ENCODE measurements around the gene LRCH1.

The LRCH1 gene

DNA sequence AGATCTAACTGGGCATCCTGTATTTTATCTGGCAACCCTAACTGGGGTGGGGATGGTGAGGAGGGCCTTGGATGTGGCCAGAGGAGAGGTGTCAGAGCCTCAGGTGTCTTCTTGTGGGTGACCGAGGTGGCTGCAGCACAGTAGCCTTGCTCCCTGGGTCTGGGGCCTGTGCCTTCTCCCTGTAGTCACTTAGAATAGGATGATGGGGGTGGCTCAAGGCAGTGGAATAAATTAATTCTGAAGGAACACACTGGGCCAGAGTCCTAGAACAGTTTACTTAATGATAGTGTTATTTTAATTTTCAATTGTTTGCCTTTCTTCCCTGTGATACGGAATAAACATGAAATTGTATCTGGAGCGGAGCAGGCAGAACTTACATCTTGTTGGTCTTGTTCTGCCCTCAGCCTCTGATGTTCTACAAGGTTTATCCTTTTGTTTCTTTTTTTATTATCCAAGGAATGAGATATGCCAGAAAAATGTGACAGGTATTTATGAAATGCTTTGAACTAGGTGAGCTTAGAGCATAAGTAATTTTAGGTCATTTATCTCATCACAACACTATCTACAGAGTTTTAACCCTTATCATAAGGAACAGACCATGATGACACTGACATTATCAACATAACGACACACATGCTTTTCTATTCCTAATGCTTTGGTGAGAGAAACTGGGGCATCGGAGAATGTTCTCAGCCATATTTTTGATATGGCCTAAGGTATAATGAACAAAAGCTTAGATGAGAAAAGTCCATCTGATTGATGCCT is 51.4 kb downstream of the LRCH1 start:
- TF ChIP-seq EZH2 (IDR thresholded peaks at IDR 0.05; ENCODE audit: borderline replicate concordance, low read depth, low read length, severe bottlenecking): no peak
- no peak for TF ChIP-seq CTCF (IDR thresholded peaks at IDR 0.05; ENCODE audit: borderline replicate concordance, extremely low read depth, low read length, poor library complexity, severe bottlenecking)
- H3K4me2 ChIP-seq (ENCODE audit: insufficient read depth, low read length): no peak overlapping the region
- 0 out of 2 replicates have a peak, but pooled peaks cover 3% of the 10 kb centered on the region for H3K36me3 ChIP-seq (ENCODE audit: insufficient read depth, low read length)
- H3K9me3 ChIP-seq (ENCODE audit: insufficient read depth, low read length, severe bottlenecking): no peaks in the 10 kb centered on the region
- no peak for DNase-seq
- peaks cover 4% of the 10 kb centered on the region for H3K4me1 ChIP-seq (ENCODE audit: insufficient read depth, low read length)
- no peak overlapping the region for H2AFZ ChIP-seq (ENCODE audit: low read depth, low read length)
- peaks cover 100% of the 10 kb centered on the region for H3K79me2 ChIP-seq (ENCODE audit: insufficient read depth, low read length)
- H3K27ac ChIP-seq (ENCODE audit: low read length): no peak overlapping the region
- peaks cover 85% of the 10 kb centered on the region for H4K20me1 ChIP-seq (ENCODE audit: insufficient read depth, low read length)
- no peaks in the 10 kb centered on the region for H3K27me3 ChIP-seq (ENCODE audit: insufficient read depth, low read length, poor library complexity)
- no peak overlapping the region for H3K4me3 ChIP-seq (ENCODE audit: low read depth in 1 of 2, low read length in 2 of 2)
- ATAC-seq (ENCODE audit: insufficient read depth, low read depth): no peak
- no peak overlapping the region for H3K9ac ChIP-seq (ENCODE audit: low read depth, low read length)

GRCh38 chr13:46605076-46605824 is 52.3 kb downstream of the LRCH1 start:
- Histone ChIP-seq H3K36me3 (ENCODE audit: insufficient read depth, low read length) (0 out of 2 replicates have a peak, but pooled peaks cover 3% of the 10 kb centered on the region), H3K9me3 (ENCODE audit: insufficient read depth, low read length, severe bottlenecking) (no peaks in the 10 kb centered on the region), H3K27me3 (ENCODE audit: insufficient read depth, low read length, poor library complexity) (no peaks in the 10 kb centered on the region), H3K9ac (ENCODE audit: low read depth, low read length) (no peak overlapping the region), H3K27ac (ENCODE audit: low read length) (no peak overlapping the region), H2AFZ (ENCODE audit: low read depth, low read length) (no peak overlapping the region), H3K79me2 (ENCODE audit: insufficient read depth, low read length) (peaks cover 100% of the 10 kb centered on the region), H4K20me1 (ENCODE audit: insufficient read depth, low read length) (peaks cover 90% of the 10 kb centered on the region), H3K4me2 (ENCODE audit: insufficient read depth, low read length) (no peak overlapping the region), H3K4me1 (ENCODE audit: insufficient read depth, low read length) (peaks cover 7% of the 10 kb centered on the region), H3K4me3 (ENCODE audit: low read depth in 1 of 2, low read length in 2 of 2) (no peak overlapping the region)
- ATAC-seq (ENCODE audit: insufficient read depth, low read depth) (no peak), DNase-seq (no peak)
- no peak for TF ChIP-seq CTCF (IDR thresholded peaks at IDR 0.05; ENCODE audit: borderline replicate concordance, extremely low read depth, low read length, poor library complexity, severe bottlenecking)
- no peak for TF ChIP-seq EZH2 (IDR thresholded peaks at IDR 0.05; ENCODE audit: borderline replicate concordance, low read depth, low read length, severe bottlenecking)

DNA sequence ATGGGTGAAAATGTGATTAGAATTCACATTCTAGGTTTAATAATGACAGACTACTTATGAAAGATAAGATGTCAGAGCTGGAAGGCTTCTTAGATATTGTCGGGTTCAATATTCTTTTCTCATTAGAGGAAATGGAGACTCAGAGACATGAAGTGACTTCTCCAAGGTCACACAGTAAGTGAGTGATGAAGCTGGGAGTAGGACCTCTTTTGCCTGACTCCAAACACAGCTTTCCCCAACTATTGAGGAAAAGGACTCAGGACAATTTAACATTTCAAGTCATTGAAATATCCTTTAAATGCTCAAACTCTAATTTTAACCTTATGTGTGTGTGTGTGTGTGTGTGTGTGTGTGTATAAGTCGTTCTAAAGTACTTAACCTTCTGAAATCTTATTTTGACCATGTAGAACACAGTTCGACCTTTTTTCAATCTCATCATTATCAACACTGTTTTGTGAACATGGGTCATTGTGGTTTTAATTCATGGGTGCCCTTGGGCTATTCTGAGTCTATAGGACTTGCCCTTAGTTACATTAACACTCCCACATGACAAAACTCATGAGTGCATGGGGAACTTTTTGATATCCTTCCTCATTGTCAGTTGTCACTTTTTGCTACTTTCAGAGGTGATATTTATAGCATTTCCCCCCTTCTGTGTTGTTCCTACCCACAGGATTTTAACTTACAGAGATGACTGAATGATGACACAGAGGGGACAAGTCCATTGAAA is 53.0 kb downstream of the LRCH1 start:
- 0 out of 2 replicates have a peak, but pooled peaks cover 1% of the 10 kb centered on the region for H3K36me3 ChIP-seq (ENCODE audit: insufficient read depth, low read length)
- peaks cover 7% of the 10 kb centered on the region for H3K4me1 ChIP-seq (ENCODE audit: insufficient read depth, low read length)
- DNase-seq (no peak), ATAC-seq (ENCODE audit: insufficient read depth, low read depth) (no peak)
- H3K4me2 ChIP-seq (ENCODE audit: insufficient read depth, low read length): no peak overlapping the region
- no peak for TF ChIP-seq EZH2 (IDR thresholded peaks at IDR 0.05; ENCODE audit: borderline replicate concordance, low read depth, low read length, severe bottlenecking)
- no peak for TF ChIP-seq CTCF (IDR thresholded peaks at IDR 0.05; ENCODE audit: borderline replicate concordance, extremely low read depth, low read length, poor library complexity, severe bottlenecking)
- no peaks in the 10 kb centered on the region for H3K9me3 ChIP-seq (ENCODE audit: insufficient read depth, low read length, severe bottlenecking)
- peaks cover 99% of the 10 kb centered on the region for H3K79me2 ChIP-seq (ENCODE audit: insufficient read depth, low read length)
- no peak overlapping the region for H2AFZ ChIP-seq (ENCODE audit: low read depth, low read length)
- H4K20me1 ChIP-seq (ENCODE audit: insufficient read depth, low read length): peaks cover 89% of the 10 kb centered on the region
- H3K9ac ChIP-seq (ENCODE audit: low read depth, low read length): no peak overlapping the region
- no peak overlapping the region for H3K27ac ChIP-seq (ENCODE audit: low read length)
- no peak overlapping the region for H3K4me3 ChIP-seq (ENCODE audit: low read depth in 1 of 2, low read length in 2 of 2)
- no peaks in the 10 kb centered on the region for H3K27me3 ChIP-seq (ENCODE audit: insufficient read depth, low read length, poor library complexity)
